Spleen (tissue), 7 donors: ENCODE data around the gene ARHGAP6.

Source experiments
- CTCF ChIP-seq, 11 experiments: fragments of 200-600 bp in 7 of 11; fragments of 450-650 bp in 4 of 11; sonication (generic) in 4 of 11; IDR thresholded peaks in 8 of 11; conservative IDR thresholded peaks in 3 of 11; 1 replicate in 7 of 11; 2 replicates in 4 of 11; pipeline versions ENCODE4 v1.4.0 to v1.8.0; 2016 to 2021; ENCODE audit warnings: antibody characterized with exemption in 11 of 11, inconsistent platforms in 4 of 11, mild to moderate bottlenecking in 1 of 11
- POLR2A ChIP-seq, 3 donors: fragments of 450-650 bp; IDR thresholded peaks; one replicate each; pipeline ENCODE4 v1.5.1; 2017; ENCODE audit warnings: antibody characterized with exemption in 3 of 3, mild to moderate bottlenecking in 1 of 3
- POLR2AphosphoS5 ChIP-seq, 3 donors: sonication (generic); formaldehyde crosslinking; IDR thresholded peaks; one replicate each; pipeline ENCODE4 v1.5.1; 2017; ENCODE audit warnings: antibody characterized with exemption in 3 of 3
- donor health status: DM: no; HTN: no; CAD: no; lungs with moderate emphysema.
- donor health status: DM: no; HTN: no; CAD: no.
- donor health status: DM: no; HTN: no; CAD: no.

- TF ChIP-seq CTCF (IDR thresholded peaks at IDR 0.05 in 8 of 11, conservative IDR thresholded peaks at IDR 0.05 in 3 of 11) (no peak), POLR2A (IDR thresholded peaks at IDR 0.05) (no peak), POLR2AphosphoS5 (IDR thresholded peaks at IDR 0.05) (no peak)
These were observed 204.3 kb downstream of the ARHGAP6 start for GRCh38 chrX:11461201-11462001.
